Measurements from ENCODE around the gene DGCR8.

Gene DGCR8

GRCh38 chr22:20079745-20080444 is at the start of gene DGCR8:
Gene DGCR8, plus strand, starts transcription at chr22:20080241. Its CDS starts 5,723 bp downstream, at chr22:20085964.
- DNase-seq (ENCODE audit: low spot score), result peak; percentile 94
- no peak for TF ChIP-seq CTCF (IDR thresholded peaks at IDR 0.05)
- Histone ChIP-seq H3K27ac (peak within 1 kb of the TSS; percentile 86 to 87), H3K4me3 (peak within 1 kb of the TSS; percentile 77)

DNA sequence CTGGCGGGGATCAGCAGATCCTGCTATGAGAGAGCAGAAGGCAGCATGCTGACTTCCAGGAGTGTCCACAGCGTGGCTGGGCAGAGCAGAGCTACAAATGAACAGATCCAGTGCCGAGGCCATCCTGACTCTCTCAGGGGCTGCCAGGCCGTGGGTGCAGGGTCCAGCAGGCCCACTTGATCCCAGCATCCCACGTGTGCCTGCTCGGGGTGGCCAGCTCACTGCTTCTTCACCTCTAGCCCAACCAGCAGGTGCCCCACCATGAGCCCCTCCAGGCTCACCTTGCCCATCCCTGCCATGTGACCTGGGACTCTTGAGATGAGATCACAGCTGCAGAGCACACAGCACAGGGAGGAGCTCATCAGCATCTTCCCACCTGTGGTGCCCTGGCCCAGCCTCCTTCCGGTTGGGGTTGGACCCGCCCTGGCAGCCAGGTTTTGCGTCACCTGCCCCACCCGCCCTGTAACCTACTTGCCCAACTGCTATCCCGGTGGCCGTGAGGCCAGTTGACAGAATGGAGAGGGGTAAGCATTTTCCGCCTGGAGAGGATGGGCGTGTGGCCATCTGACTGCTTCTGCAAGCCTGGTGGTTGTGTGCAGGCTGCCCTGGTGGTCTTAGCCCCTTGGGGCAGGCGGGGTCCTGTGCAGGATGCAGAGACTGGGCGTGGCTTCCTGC is 48.2 kb upstream of the DGCR8 start:
- Histone ChIP-seq H3K4me3 (no peak overlapping the region), H3K27ac (no peak overlapping the region)
- DNase-seq (ENCODE audit: low spot score), result no peak
- TF ChIP-seq CTCF (IDR thresholded peaks at IDR 0.05), result no peak

DNA sequence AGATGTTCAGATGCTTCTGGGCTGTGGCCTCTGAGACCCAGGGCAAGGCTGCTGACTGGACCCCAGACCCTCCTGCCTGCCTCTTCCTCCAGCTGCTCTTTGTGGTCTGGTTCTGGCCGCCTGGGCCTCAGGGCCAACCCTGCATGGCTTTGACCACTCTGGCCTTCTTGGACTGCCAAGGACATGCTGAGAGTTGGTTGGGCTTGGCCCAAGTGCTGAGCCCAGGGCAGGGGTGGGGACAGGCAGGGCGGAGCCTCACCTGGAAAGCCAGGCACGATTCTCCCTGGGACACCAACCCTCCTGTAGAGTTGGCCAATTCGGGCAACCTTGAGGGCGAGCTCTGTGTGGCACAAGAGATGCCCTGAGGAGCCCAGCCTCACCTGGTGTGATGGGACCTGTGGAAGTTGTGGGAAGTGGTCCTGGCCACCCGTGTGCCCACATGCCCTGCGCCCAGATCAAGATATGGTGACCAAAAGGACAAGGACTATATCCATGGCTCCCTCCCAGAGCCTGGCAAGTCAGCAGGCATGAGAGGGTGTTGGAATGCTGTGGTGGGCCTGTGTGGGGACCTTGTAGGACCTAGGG is 47.5 kb upstream of the DGCR8 start:
- no peak for TF ChIP-seq CTCF (IDR thresholded peaks at IDR 0.05)
- Histone ChIP-seq H3K4me3 (peak overlapping the region; percentile 42), H3K27ac (peak overlapping the region; percentile 67 to 68)
- DNase-seq (ENCODE audit: low spot score), result no peak

DNA sequence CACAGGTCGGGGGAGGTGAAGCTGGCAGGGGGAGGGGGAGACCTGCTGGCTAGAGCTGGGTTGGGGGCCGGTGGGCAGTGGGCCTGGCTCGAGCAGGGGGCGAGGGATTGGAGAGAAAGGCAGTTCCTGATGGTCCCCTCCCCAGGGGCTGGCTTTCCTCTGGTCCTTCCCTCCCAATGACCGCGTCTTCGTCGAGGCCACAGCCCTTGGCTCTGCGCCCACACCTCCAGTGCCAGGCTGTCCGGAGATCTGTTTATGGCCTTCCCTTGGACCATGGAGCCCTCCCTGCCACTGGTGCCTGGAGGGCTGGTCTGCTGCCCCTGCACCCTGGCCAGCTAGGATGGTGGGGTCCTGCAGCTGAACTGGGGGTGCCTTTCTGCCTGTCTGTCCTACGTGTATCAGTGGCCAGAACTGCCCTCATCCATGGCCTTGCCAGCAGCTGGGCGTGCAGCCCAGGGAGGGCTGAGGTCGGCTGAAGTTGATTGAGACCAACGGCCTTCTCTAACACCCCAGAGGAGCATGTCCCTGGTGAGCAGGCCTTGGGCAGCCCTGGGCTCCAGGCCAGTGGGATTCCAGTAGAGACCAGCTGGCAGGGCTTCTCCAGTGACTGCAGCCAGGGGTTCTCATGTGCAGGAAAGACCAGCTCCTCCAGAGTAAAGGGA is 46.9 kb upstream of the DGCR8 start:
- Histone ChIP-seq H3K27ac (peak overlapping the region; percentile 67 to 68), H3K4me3 (peak overlapping the region; percentile 42)
- no peak for DNase-seq (ENCODE audit: low spot score)
- no peak for TF ChIP-seq CTCF (IDR thresholded peaks at IDR 0.05)

DNA sequence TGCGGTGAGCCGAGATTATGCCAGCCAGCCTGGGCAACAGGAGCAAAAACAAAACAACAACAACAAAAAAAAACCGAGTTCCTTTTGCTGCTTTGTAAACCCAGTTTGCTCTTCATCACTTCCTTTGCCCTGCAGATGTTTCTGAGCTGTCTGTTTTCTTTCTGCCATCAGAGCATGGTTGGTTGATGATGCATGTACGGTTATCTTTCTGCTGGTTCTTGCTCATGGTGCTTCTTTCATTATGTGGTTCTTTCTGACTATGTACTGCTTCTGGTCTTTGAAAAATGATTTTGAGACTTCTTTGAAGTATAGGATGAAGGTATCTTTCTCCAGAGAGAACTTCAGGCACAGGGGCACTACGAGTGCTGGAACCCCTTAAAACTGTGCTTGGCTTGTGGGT is 45.9 kb upstream of the DGCR8 start:
- Histone ChIP-seq H3K4me3 (no peak overlapping the region), H3K27ac (no peak overlapping the region)
- DNase-seq (ENCODE audit: low spot score), result no peak
- TF ChIP-seq CTCF (IDR thresholded peaks at IDR 0.05), result no peak

GRCh38 chr22:20035375-20036083 is 44.5 kb upstream of the DGCR8 start:
- Histone ChIP-seq H3K4me3 (no peak overlapping the region), H3K27ac (no peak overlapping the region)
- no peak for TF ChIP-seq CTCF (IDR thresholded peaks at IDR 0.05)
- DNase-seq (ENCODE audit: low spot score), result no peak
